GM21447 (cell line): ENCODE data around the gene ZNF436.
"Not testable (repeated sequence)": the region's sequence is repeated elsewhere in the genome, so short reads cannot be mapped to it uniquely, and the experiment has no call there.

Source experiments
- ATAC-seq: cut with Tn5 transposase; IDR thresholded peaks from one replicate; pipeline ENCODE4 v1.9.1; 2021; ENCODE audit not compliant: unreplicated experiment

ZNF436 gene

DNA sequence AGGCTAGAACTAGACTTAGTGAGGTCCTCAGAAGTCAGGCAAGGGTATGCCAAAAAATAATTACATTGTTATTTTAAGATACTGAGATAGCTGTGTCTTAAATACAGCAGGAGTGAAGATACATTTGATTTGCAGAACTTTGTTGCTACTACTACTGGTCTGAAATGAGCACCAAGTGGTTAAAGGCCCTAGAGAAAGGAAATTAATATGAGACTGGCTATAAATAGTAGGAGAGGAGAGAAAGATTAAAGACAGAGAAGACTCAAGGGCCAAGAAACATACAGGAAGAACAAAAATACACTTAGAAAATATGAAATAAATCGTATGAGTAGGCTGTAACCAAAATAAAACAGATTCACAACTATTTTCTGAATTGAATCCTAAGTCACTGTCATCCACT, 46.9 kb downstream of the ZNF436 start:
- no peak for ATAC-seq

GRCh38 chr1:23310280-23310679, 59.4 kb downstream of the ZNF436 start:
- ATAC-seq = not testable (repeated sequence)
